Endothelial cell of umbilical vein (primary cell): Measurements from ENCODE around the gene TRAF7. TPM values are rescaled to one million over a fixed set of nuclear protein-coding genes. Genes with fewer than 3 reads are reported as not detected.
"Not testable (repeated sequence)": the region's sequence is repeated elsewhere in the genome, so short reads cannot be mapped to it uniquely, and the experiment has no call there.

Source experiments
- BruUV-seq: library from RNA; stranded (reverse); fragments of 400-500 nt; replicated peaks from 2 replicates; lab custom pipeline; 2021; lab: Mats Ljungman, UMichigan
- CTCF ChIA-PET: fragments of 300-600, 350-600 bp; sonication (Branson Sonifier 250); formaldehyde crosslinking; loops from one replicate; lab custom pipeline; 2021; ENCODE audit warnings: antibody characterized with exemption, inconsistent platforms; lab: Charles Lee
- POLR2A ChIA-PET: fragments of 300-600, 350-600 bp; sonication (Branson Sonifier 250); formaldehyde crosslinking; loops from one replicate; lab custom pipeline; 2021; ENCODE audit warnings: antibody characterized with exemption, inconsistent platforms; lab: Charles Lee
- DNase-seq: peaks from one replicate; pipeline ENCODE4 v3.0.0-alpha.2; 2011; ENCODE audit warnings: low read depth, low spot score
- FAIRE-seq: peaks from 2 replicates; lab custom pipeline; 2011; peaks lifted over from hg19 to GRCh38; lab: Jason Lieb, UNC
- H2AFZ ChIP-seq: 2 replicates; pipeline ENCODE4 v1.6.0; 2012; ENCODE audit warnings: low read depth, low read length, control low read depth, inconsistent platforms
- H3K27ac ChIP-seq: 2 replicates; pipeline ENCODE4 v1.5.1; 2011; ENCODE audit warnings: low read depth, mild to moderate bottlenecking, control low read depth, low read length, moderate library complexity; ENCODE audit not compliant: insufficient read depth
- H3K27me3 ChIP-seq, 2 experiments: 2 replicates each; pipeline versions ENCODE4 v1.6.0 to v1.6.1; 2011; ENCODE audit warnings: low read length in 2 of 2, mixed read lengths in 1 of 2; ENCODE audit not compliant: control insufficient read depth in 2 of 2, insufficient read depth in 2 of 2
- H3K36me3 ChIP-seq, 2 experiments: 2 replicates in 1 of 2; 3 replicates in 1 of 2; pipeline ENCODE4 v1.5.1; 2011; ENCODE audit warnings: low read length in 2 of 2, mild to moderate bottlenecking in 1 of 2, moderate library complexity in 1 of 2; ENCODE audit not compliant: control insufficient read depth in 2 of 2, insufficient read depth in 2 of 2; ENCODE audit errors: extremely low read depth in 1 of 2
- H3K4me1 ChIP-seq: 3 replicates; pipeline ENCODE4 v1.5.1; 2011; ENCODE audit warnings: mild to moderate bottlenecking, low read length; ENCODE audit not compliant: control insufficient read depth, insufficient read depth; ENCODE audit errors: extremely low read depth
- H3K4me2 ChIP-seq: 2 replicates; pipeline ENCODE4 v1.6.1; 2011; ENCODE audit warnings: low read length, control low read depth, mixed read lengths; ENCODE audit not compliant: insufficient read depth
- H3K4me3 ChIP-seq, 3 experiments: fragments of 200-600 bp in 1 of 3; sonication (generic), shearing (Covaris generic) in 1 of 3; replicated peaks in 1 of 3; 2 replicates each; pipeline ENCODE4 v1.5.1; 2011 to 2016; ENCODE audit warnings: control low read depth in 3 of 3, low read length in 3 of 3, mild to moderate bottlenecking in 2 of 3, inconsistent platforms in 1 of 3, low read depth in 1 of 3, moderate library complexity in 1 of 3; ENCODE audit not compliant: insufficient read depth in 1 of 3
- H3K79me2 ChIP-seq: 2 replicates; pipeline ENCODE4 v1.6.0; 2012; ENCODE audit warnings: low read length, inconsistent platforms; ENCODE audit not compliant: control insufficient read depth, insufficient read depth
- H3K9ac ChIP-seq: replicated peaks from 2 replicates; pipeline ENCODE3; 2011; ENCODE audit warnings: low read length, control low read depth; ENCODE audit not compliant: insufficient read depth; ENCODE audit errors: extremely low read depth
- H3K9me1 ChIP-seq: replicated peaks from 3 replicates; pipeline ENCODE4 v1.6.0; 2011; ENCODE audit warnings: mild to moderate bottlenecking, low read length; ENCODE audit not compliant: control insufficient read depth, insufficient read depth; ENCODE audit errors: extremely low read depth
- H3K9me3 ChIP-seq: replicated peaks from 2 replicates; pipeline ENCODE4 v1.5.1; 2012; ENCODE audit warnings: low read length, inconsistent platforms; ENCODE audit not compliant: control insufficient read depth, insufficient read depth
- H4K20me1 ChIP-seq: replicated peaks from 2 replicates; pipeline ENCODE3; 2011; ENCODE audit warnings: mild to moderate bottlenecking, low read length; ENCODE audit not compliant: control insufficient read depth, insufficient read depth; ENCODE audit errors: extremely low read depth
- dilution Hi-C: fragments of 300-500 bp; cut with MboI; formaldehyde crosslinking; loops from one replicate; pipeline ENCODE4 v1.15.0; 2019; ENCODE audit warnings: low sequenced_read_pairs; ENCODE audit not compliant: extremely low pct_ligation_motif_present
- intact Hi-C: fragments of 100-400 bp; cut with micrococcal nuclease; formaldehyde crosslinking; loops from one replicate; pipeline ENCODE4 v1.10.0; 2022
- polyA plus RNA-seq, 4 experiments: library from polyadenylated mRNA; depleted of rRNA in 3 of 4; stranded (reverse) in 3 of 4; unstranded in 1 of 4; fragments of >200 nt; gene quantifications; 2 replicates each; pipeline versions ENCODE4 v1.2.1 to v1.2.3, GENCODE V29; 2011 to 2012; ENCODE audit warnings: missing spikeins in 1 of 4
- total RNA-seq: library from RNA; stranded (reverse); gene quantifications from 2 replicates; pipeline ENCODE4 v1.2.3, GENCODE V29; 2021

Gene TRAF7
- total and polyA plus RNA-seq, 2 donors (not counting 3 experiments of a cell fraction or from before 2014, with no cell fraction given): 141 to 175 TPM

- H2AFZ ChIP-seq, H3K4me2 ChIP-seq, dilution Hi-C loops, H3K9me3 ChIP-seq, POLR2A ChIA-PET, H3K27me3 ChIP-seq, H3K27ac ChIP-seq, FAIRE-seq, H3K9ac ChIP-seq, H3K4me3 ChIP-seq, H4K20me1 ChIP-seq, BruUV-seq, H3K79me2 ChIP-seq, DNase-seq, intact Hi-C loops, CTCF ChIA-PET, H3K9me1 ChIP-seq, H3K4me1 ChIP-seq: not testable (repeated sequence)
- H3K36me3 ChIP-seq: peaks cover 0 to 10% of the 10 kb centered on the region in 2 experiments
These were observed 43.0 kb upstream of the TRAF7 start for GRCh38 chr16:2112539-2113106.

- intact Hi-C loops, H3K27ac ChIP-seq, H4K20me1 ChIP-seq, POLR2A ChIA-PET, H3K4me3 ChIP-seq, H3K4me2 ChIP-seq, H3K4me1 ChIP-seq, DNase-seq, dilution Hi-C loops, H3K9me1 ChIP-seq, H3K79me2 ChIP-seq, H3K9me3 ChIP-seq, H3K27me3 ChIP-seq, FAIRE-seq, H3K9ac ChIP-seq, CTCF ChIA-PET, BruUV-seq, H2AFZ ChIP-seq: not testable (repeated sequence)
- H3K36me3 ChIP-seq: peaks cover 0 to 10% of the 10 kb centered on the region in 2 experiments
These were observed 41.4 kb upstream of the TRAF7 start for GRCh38 chr16:2114225-2114624.

GRCh38 chr16:2114885-2115590, 40.5 kb upstream of the TRAF7 start:
- H3K9me1 ChIP-seq, FAIRE-seq, DNase-seq, intact Hi-C loops, BruUV-seq, POLR2A ChIA-PET, H3K27ac ChIP-seq, H3K4me1 ChIP-seq, H2AFZ ChIP-seq, H3K27me3 ChIP-seq, dilution Hi-C loops, CTCF ChIA-PET, H4K20me1 ChIP-seq, H3K4me3 ChIP-seq, H3K9me3 ChIP-seq, H3K79me2 ChIP-seq, H3K9ac ChIP-seq, H3K4me2 ChIP-seq: not testable (repeated sequence)
- H3K36me3 ChIP-seq: peaks cover 0 to 10% of the 10 kb centered on the region in 2 experiments
